Duodenal mucosa (tissue), 2 donors: ENCODE measurements around the gene RFNG.

Experiments
- H3K27ac ChIP-seq: one replicate; pipeline ENCODE4 v1.7.0; 2013; ENCODE audit warnings: low read depth, low read length
- H3K27me3 ChIP-seq, 2 donors: one replicate each; pipeline ENCODE4 v1.7.0; 2013; ENCODE audit warnings: low read length in 2 of 2, control low read depth in 1 of 2; ENCODE audit not compliant: insufficient read depth in 2 of 2, control insufficient read depth in 1 of 2
- H3K36me3 ChIP-seq, 2 donors: one replicate each; pipeline ENCODE4 v1.7.0; 2013; ENCODE audit warnings: low read length in 2 of 2, control low read depth in 1 of 2; ENCODE audit not compliant: insufficient read depth in 2 of 2, control insufficient read depth in 1 of 2
- H3K4me1 ChIP-seq, 2 donors: one replicate each; pipeline ENCODE4 v1.7.0; 2013; ENCODE audit warnings: low read length in 2 of 2, control low read depth in 1 of 2; ENCODE audit not compliant: insufficient read depth in 2 of 2, control insufficient read depth in 1 of 2
- H3K4me3 ChIP-seq, 2 donors: one replicate each; pipeline ENCODE4 v1.7.0; 2013; ENCODE audit warnings: low read length in 2 of 2, low read depth in 1 of 2
- H3K9ac ChIP-seq, 2 donors: one replicate each; pipeline ENCODE4 v1.7.0; 2013; ENCODE audit warnings: low read length in 2 of 2, low read depth in 1 of 2
- H3K9me3 ChIP-seq, 2 donors: one replicate each; pipeline ENCODE4 v1.7.0; 2013; ENCODE audit warnings: low read length in 2 of 2, control low read depth in 1 of 2; ENCODE audit not compliant: control insufficient read depth in 1 of 2

The RFNG gene

DNA sequence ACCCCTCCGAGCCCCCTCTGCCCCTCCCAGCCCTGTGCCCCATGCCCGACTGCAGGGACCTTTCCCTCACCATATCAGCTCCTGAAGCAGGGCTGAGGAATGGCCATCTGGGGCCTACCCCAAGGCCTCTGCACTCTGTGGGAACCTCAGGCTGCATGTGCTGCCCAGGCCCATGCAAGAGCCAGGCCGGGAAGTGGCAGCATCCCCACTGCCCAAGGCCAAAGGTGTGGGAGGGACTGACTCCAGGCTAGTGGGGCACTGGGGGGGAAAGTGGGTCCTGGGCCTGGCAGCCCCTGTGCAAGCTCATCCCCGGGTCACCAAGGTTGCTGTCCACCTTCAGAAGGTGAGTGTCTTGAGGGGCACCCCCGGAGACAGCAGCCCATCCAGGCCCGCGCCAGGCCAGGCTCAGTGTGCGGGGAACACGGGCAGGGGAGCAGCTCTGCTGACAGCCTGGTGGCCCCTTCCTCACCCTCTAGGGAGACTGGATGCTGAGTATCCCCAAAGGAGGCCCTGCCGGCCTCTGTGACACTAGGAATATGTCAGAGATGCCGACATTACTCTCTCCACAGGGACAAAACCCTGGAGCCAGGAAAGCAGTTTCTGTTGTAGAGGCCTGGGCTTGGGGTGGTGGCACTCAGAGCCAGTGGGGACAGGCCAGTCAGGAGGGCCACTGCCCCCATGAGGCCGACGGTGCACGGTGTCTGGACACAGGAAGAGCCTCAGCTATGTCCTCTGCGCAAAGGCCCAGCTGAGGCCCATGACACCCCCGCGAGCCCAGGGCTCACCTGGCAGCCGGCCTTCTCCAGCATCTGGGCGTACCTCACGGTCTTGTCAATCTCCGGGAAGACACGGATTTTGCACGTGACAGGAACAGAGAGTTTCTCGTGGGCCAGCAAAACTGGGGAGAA, 10.7 kb upstream of the RFNG start:
- no peaks in the 10 kb centered on the region for H3K9me3 ChIP-seq
- H3K9ac ChIP-seq: no peak overlapping the region
- peaks cover 15 to 16% of the 10 kb centered on the region in 2 donors for H3K4me1 ChIP-seq
- no peaks in the 10 kb centered on the region for H3K27me3 ChIP-seq
- H3K27ac ChIP-seq: no peak overlapping the region
- H3K4me3 ChIP-seq: no peak overlapping the region
- H3K36me3 ChIP-seq: peaks cover 15 to 56% of the 10 kb centered on the region in 2 donors

DNA sequence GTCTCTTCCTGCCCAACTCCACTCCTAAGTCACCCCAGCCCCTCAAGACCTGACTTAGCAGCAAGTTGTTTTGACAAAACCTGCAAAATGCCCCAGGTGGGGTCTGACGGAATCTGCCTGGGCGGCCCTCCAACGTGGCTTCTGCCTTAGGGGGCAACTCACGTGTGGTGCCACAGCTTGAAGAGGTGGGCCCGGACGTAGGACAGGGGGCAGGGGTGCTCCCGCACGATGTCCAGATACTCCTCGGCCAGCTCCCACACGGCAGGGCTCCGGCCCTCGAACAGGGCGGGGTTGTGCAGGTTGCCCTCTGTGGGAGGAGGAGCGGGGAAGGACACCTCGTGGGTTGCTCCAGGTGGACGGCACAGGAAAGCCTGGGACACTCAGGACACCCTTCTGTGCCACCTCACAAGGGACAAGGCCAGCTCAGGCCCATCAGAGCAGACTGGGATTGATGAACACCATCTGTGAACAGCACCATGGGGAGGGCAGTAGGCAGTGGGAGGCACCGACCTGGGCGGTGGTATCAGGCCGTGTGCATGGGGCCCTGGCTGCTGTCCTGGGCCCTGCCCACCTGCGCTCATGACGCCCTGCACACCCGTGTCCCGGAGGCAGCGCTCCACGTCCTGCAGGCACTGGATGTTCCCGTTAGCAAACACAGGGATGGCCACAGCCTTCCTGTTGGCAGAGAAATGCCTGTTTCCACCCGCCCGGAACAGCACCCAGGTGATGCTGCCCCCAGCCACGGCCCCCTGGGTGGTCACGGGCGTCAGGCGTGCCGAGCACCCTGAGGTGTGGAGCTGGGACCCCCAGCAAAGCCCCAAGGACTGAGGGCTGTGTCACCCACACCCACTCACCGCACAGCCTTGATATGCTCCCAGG, 9.7 kb upstream of the RFNG start:
- Histone ChIP-seq H3K27me3 (no peaks in the 10 kb centered on the region), H3K27ac (no peak overlapping the region), H3K9me3 (no peaks in the 10 kb centered on the region), H3K9ac (no peak overlapping the region), H3K4me3 (no peak overlapping the region), H3K4me1 (peaks cover 13 to 16% of the 10 kb centered on the region in 2 donors), H3K36me3 (peaks cover 15 to 66% of the 10 kb centered on the region in 2 donors)

DNA sequence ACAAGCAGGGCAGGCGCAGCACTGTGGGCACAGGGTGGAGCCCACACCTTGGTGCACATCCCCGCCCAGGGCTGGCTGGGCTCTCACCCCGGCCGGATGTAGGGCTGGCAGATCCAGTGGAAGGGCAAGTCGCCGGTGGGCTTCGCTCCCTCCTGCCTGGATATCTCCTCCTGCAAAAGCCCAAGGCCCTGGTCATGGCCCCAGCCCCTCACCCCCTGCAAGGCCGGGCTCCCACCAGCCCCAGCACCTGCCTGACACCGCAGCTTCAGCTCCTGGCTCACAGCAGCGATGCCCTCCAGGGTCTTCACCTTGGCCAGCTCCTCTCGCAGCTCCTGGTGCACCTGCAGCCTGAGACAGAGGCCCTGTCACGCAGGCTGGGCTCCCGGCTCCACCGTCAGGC, 9.0 kb upstream of the RFNG start:
- Histone ChIP-seq H3K27ac (no peak overlapping the region), H3K9ac (no peak overlapping the region), H3K36me3 (peaks cover 15 to 73% of the 10 kb centered on the region in 2 donors), H3K4me1 (peaks cover 9 to 16% of the 10 kb centered on the region in 2 donors), H3K4me3 (no peak overlapping the region), H3K27me3 (no peaks in the 10 kb centered on the region), H3K9me3 (no peaks in the 10 kb centered on the region)

DNA sequence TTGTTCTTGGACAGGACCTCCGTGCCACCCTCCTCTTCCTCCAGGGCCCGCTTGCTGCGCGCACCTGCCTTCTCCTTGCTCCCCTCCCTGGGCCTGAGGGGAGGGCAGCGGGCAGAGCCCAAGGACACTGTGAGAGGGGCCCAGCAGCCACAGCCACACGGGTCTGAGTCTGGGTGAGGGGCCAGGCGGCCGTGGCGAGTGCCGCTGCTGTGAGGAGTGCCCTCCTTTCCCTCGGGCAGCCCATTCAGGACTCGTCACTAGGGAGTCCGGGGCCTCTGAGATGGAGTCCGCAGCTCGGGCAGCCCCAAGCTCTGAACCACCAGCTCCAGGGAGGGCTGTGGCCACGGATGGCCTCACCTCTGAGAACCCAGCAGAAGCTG, 8.4 kb upstream of the RFNG start:
- peaks cover 8 to 13% of the 10 kb centered on the region in 2 donors for H3K4me1 ChIP-seq
- H3K9me3 ChIP-seq: no peaks in the 10 kb centered on the region
- no peak overlapping the region for H3K27ac ChIP-seq
- peaks cover 19 to 77% of the 10 kb centered on the region in 2 donors for H3K36me3 ChIP-seq
- no peak overlapping the region for H3K4me3 ChIP-seq
- no peaks in the 10 kb centered on the region for H3K27me3 ChIP-seq
- H3K9ac ChIP-seq: no peak overlapping the region

DNA sequence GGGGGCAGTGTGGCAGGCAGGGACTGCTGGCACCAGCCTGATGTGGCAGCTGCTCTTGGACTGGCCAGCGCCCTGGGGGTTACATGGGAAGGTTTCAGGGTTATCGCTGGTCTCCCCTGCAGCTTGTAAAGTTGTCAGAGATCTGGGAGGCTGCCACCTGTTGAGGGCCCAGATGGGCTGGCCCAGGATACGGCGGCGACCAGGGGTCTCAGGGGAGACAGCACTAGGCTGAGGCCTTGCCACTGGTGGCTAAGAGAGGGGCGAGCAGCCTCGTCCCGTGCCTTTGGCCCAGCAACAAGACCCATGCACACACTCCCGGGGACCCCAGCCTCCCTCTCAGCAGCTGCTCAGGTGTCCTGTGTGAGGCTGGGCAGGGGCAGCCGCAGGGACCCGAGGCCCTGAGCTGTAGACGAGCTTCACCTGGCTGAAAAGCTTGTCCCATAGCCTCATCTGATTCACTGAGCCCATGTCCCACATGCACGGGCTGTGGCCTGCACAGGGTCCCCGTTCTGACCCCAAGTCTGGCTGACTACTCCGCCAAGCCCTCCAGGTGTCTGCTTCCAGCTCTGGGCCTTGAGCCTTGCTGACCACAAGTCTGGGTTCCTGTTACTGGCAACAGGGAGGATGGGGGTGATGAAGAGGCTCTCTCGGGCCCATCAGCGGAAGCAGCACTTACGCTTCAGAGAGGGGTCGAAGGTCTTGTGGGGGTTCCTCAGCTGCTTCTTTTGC, 7.8 kb upstream of the RFNG start:
- no peak overlapping the region for H3K27ac ChIP-seq
- peaks cover 2 to 8% of the 10 kb centered on the region in 2 donors for H3K4me1 ChIP-seq
- no peaks in the 10 kb centered on the region for H3K27me3 ChIP-seq
- H3K9ac ChIP-seq: no peak overlapping the region
- H3K9me3 ChIP-seq: no peaks in the 10 kb centered on the region
- H3K36me3 ChIP-seq: peaks cover 21 to 82% of the 10 kb centered on the region in 2 donors
- H3K4me3 ChIP-seq: no peak overlapping the region

DNA sequence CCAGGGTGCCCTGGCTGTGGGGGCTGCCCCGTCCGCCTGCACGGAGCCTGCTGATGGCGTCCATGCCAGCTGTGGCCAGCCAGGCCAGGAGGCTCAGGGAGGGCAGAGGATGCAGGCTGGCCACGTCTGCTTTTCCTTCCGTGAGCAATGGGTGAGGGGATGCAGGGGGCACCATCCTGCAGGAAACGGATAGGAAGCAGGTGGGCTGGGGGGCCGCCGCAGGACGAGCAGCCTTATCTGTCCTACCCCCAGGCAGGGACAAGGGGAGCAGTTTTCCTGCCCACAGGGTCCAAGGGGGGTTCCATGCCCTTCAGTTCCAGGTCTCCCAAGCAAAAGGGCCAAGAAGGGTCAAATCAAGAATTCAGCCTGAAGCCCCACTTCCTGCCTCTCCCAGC, 7.2 kb upstream of the RFNG start:
- Histone ChIP-seq H3K9ac (no peak overlapping the region), H3K4me3 (no peak overlapping the region), H3K27ac (no peak overlapping the region), H3K36me3 (peaks cover 21 to 87% of the 10 kb centered on the region in 2 donors), H3K27me3 (no peaks in the 10 kb centered on the region), H3K9me3 (no peaks in the 10 kb centered on the region), H3K4me1 (peaks cover 0 to 2% of the 10 kb centered on the region in 2 donors)

DNA sequence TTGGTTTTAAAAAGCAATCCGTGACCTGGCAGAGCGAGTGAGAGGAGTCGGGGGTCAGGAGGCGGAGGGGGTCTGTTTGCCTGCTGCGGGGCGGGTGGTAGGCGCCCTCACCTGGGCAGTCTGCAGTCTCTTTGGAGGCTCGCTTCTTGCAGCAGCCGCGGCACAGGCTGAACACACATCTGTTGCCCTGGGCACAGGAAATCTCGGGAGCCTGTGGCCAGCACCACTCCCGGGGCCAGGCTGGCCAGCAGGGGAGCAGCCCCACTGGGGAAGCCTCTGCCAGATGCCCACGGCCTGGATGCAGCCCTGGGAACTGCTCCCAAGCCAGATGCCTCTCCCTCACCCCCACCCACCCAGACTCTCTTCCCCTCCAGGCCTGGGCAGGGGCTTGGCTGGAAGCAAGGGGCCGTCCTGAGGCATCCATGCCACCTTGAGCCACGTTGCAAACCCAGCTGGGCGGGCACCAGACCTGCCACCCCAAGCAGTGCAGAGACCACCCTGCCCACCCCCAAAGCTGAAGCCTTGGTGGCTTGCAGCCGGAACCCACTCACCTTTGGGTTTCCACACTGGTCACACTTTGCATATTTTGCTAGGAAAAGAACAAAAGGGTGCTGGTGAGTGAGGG, 6.7 kb upstream of the RFNG start:
- Histone ChIP-seq H3K9ac (no peak overlapping the region), H3K27me3 (no peaks in the 10 kb centered on the region), H3K4me1 (peaks cover 2 to 5% of the 10 kb centered on the region in 2 donors), H3K27ac (no peak overlapping the region), H3K36me3 (peaks cover 20 to 91% of the 10 kb centered on the region in 2 donors), H3K9me3 (no peaks in the 10 kb centered on the region), H3K4me3 (no peak overlapping the region)

DNA sequence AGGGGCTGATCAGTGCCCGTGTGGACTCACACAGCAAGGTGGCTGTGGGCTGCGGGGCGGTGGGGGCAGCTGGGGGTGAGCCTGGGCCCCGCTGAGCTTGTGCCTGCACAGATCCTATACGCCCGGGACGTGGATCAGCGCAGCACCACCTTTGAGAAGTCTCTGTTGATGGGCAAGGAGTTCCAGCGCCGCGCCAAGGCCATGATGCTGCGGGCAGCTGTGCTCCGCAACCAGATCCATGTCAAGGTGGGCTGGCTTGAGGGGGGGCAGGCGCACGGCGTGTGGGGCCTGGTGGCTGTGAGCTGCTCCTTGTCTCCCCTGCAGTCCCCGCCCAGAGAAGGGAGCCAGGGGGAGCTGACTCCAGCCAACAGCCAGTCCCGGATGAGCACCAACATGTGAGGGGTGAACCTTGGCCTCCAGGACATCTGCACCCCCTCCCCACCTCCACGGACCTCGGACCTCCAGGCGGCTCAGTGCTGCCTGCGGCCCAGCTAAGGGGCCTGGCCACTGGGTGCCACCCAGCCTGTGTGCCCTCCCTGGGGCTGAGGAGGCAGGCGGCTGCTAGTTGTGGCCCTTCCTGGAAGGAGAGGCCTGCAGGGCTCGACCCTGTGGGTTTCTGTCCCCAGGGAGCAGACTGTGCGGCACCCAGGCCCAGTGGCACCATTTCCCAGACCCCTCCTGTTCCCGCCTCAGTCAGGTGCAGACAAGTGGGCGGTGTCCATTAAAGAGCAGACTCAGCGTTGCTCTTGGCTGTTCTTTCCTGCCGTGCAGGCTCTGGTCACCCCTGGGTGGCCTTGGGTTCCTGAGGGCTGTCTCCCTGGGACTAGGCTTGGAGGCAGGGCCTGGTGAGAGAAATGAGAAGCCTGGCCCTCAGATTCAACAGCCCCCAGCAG, 5.4 kb upstream of the RFNG start:
- H3K36me3 ChIP-seq: peaks cover 20 to 80% of the 10 kb centered on the region in 2 donors

More for the DNA sequence above, 5.4 kb upstream of the RFNG start:
- Histone ChIP-seq H3K4me3 (no peak overlapping the region), H3K9me3 (no peaks in the 10 kb centered on the region), H3K4me1 (peaks cover 11 to 18% of the 10 kb centered on the region in 2 donors), H3K9ac (no peak overlapping the region), H3K27ac (no peak overlapping the region), H3K27me3 (no peaks in the 10 kb centered on the region)
